ENCODE measurements around the gene DDX27.
A peak's percentile ranks its signal among the peaks of the same experiment; 100 is the strongest.

DDX27 gene

GRCh38 chr20:49278818-49279676, 59.8 kb downstream of the DDX27 start:
- no peak for DNase-seq

DNA sequence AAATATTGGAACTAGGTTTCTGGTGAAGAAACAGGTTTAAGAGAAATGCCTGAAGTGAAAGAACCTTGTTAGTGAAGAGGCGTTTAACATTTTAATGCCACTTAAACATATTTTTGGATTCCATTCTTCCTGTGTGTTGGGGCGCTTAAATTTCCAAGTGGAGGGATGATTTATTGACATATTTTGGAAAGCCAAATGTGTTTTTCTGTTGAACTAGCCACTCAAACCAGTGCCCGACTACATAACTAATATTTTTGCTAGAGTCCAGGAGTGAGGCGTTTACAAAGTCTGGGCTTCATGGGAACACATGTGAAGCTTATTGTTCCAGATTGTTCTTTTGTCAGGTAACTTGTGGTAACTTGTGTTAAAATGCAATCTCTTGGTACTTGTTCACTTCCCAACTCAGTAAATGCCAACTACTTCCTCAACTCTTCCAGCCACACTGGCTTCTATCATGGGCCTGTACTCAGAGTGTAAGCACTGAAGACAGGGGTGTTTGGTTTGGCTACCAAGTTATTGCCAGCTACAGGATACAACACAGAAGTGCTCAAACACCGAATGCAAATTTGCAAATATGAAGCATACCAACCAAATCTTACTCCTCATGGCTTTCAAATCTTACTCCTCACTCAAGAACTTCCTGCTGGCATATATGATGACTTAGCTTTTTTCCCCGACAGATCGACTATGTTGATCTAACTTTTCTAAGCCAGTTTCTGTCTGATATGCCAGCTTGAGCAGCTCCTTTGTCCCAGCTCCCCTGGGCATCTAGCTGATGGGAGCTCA, 60.7 kb downstream of the DDX27 start:
- no peak for DNase-seq

- DNase-seq: no peak
Measured at GRCh38 chr20:49280463-49281058, 61.3 kb downstream of the DDX27 start.

- peak; percentile 40 to 46 for DNase-seq
Measured at GRCh38 chr20:49281059-49281912, 62.1 kb downstream of the DDX27 start.

GRCh38 chr20:49281913-49282467, 62.8 kb downstream of the DDX27 start:
- DNase-seq: no peak

DNA sequence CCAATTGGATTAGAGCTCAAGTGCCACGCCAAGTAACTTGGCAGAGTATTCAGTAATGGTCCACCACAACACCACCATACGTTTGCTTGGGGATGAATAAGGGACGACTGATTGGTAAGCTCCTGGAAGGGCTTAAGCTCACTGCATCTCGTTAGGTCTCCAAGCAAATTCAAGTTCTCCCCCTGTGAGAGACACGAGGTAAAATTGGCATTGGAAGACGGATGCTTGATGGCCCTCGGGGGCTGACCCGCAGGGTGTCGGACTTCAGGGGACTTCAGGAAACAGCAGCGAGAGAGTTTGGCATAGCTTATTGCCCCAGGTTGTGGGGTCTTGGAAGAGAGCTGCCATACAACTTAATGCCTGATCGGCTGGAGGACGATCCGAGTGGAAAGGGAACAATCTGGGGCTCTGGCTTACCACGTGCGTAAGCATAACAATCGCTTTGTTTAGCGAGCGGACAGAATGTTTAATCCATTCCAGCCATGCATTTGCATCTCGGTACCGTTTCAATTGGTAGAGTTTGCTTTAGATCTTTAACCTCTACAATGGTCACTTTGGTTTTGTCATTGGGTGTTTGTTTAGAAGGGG, 63.5 kb downstream of the DDX27 start:
- DNase-seq: no peak

DNA sequence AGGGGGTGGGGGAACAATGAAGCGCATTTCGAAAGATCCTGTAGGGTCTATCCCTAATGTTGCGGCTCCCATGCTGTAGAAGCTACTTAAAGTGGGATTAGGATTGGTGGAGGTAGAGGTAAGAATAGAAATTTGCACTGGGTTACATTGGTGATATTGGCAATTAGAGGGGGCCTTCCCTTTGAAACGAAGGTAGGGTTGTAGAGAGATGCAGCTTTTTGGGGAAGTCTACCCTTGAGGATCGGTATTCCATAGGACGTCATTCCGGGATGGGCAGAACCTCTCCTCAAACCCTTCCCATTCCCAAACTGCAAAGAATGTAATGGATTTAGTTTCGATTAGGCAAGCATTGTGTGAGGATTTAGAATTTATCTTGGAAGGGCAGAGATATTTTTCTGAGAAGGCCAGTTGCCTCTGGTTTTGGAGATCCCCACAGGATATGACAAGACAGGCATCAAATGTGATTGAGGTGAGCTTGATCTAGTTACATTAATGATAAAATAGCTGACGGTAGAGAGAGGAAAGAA, 64.0 kb downstream of the DDX27 start:
- no peak for DNase-seq

DNA sequence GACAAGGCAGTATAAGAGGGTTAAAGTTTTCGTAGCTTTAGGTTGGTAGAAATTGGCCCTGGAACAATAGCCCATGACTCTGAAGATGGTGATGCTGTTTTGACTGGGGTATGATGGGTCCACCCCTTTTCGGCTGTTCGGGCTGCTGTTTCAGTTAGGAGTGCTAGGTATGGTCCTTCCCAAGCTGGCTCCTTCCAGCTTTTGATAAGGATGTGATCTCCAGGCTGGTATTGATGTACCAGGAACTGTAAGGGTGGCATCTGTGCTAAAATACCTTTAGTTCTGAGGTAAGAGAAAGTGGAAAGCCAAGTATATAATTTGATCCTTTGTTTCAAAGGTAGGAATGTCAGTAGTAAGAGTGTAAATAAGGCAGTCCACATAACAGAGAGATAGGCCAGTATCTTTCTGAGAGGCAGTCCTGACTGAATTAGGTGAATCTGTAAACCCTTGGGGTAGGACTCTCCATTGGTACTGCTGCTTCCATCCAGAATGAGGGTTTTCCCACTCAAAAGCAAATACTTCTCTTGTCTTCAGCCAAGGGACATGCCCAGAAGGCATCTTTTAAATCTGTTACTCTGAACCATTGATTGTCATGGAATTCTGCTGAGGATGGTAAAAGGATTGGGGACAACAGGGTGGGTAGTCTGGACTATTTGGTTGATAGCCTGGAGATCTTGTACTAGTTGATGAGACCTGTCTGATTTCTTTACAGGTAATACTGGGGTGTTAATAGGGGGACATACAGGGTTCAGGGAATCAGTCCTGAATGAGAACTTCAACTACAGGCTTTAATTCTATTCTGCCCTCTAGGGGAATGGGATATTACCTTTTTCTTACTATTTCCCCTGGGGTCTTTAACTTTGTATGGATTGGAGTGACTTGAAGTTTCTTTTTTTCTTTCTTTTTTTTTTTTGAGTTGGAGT, 64.7 kb downstream of the DDX27 start:
- no peak for DNase-seq

DNA sequence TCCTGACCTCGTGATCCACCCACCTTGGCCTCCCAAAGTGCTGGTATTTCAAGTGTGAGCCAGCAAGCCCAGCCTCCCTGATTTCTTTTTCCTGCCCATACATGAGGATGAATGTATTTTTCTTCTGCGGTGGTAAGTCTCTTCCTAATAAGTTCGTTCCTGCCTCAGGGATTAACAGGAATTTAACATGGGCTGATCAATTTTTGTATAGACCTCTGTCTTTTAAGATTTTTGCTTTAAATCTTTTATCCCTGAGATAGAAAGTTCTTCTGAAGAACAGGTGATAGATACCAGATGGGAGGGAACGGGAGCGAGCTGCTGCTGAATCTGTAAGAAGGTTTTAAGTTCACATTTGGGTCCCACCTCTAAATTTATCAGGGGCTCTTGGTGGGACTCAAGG, 65.6 kb downstream of the DDX27 start:
- DNase-seq: no peak

DNA sequence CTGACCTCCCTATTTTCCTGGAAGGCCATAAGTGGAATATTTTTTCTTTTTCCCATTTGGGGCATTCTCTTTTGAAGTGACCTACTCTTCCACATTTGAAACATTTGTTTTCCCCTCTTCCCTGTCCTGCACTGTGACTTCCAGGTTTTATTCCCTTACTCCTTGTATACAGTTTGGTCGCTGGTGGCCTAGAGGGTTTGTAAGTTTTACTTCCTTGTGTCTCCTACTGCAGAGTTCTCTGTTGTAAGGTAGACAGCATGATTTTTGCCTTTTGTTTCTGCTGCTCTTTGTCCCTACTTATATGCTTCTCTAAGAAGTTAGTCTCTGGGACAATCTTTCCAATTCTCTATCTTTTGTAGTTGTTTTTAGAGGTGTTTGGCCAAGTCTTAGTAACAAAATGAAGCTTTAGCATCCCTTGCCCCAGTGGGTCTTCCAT, 66.0 kb downstream of the DDX27 start:
- DNase-seq: no peak

- DNase-seq: no peak
Measured at GRCh38 chr20:49285813-49286494, 66.7 kb downstream of the DDX27 start.

DNA sequence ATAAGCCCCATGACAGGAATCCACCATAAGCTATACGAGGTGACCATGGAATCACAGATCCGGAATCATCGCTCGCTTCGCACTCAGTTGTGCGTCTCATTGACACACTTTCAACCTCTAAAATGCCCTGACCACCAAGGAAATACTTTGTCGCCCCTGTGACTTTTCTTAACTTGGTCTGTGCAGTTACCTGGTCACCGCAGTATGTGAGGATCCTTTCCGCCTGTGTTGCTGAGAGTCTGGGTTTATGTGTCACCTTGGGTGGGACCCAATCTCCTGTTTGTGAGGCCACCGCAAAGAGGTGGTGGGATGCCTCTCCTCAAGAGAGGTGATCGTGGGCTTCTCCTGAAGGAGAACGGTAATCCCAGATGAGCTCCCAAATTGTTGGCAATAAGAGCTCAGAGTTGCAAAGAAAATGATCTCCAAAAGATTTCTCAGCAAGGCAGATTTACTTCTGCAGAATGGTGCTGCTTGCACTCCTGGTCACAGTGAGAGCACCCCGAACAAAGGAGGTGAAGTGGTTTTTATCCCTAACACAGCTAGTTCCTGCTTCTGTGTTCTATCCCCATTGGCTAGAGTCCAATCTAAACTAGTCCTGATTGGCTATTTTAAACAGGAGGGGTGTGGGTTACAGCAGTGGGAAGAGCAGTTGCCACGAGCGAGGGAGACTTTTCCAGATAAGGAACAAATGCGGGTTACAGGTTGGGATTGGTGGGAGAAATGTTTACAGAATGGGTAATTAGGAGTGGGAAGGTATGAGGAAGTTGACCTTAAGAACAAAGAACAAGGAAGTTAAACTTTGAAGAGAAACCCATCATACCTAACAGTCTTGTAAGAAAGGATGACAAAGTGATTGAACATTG, 67.7 kb downstream of the DDX27 start:
- peak in 1 of 2 donors; percentile 41 for DNase-seq

DNA sequence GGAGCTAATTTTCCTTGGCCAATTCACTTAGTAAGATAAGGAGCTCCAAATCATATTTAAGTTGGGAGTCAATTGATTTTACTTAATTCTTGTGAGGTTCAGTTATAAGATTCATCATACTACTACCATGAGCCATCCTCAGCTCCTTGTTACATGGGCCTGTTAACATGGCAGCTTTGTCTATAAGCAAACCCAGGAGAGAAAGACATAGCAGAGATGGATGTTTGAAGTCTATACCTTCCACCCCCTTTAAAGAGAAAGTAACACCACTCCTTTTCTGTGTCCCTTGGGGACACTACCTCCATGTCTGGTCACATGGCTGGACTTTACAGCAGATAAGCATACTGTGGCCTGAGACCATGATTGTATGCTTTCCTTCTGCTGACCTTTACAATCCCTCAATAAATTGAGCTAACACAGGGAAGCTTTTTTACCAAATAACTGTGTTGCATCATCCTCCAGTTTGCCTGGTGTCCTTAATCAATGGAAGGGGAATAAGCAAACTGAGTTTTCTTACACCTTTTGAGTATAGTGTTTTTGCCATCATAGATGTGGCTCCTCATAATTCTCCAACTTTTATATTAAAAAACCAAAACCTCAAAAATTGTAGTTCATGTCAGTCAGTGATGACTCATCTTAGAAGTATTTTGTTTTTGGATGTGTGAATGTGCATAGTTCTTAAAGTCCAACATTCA, 68.5 kb downstream of the DDX27 start:
- no peak for DNase-seq

DNA sequence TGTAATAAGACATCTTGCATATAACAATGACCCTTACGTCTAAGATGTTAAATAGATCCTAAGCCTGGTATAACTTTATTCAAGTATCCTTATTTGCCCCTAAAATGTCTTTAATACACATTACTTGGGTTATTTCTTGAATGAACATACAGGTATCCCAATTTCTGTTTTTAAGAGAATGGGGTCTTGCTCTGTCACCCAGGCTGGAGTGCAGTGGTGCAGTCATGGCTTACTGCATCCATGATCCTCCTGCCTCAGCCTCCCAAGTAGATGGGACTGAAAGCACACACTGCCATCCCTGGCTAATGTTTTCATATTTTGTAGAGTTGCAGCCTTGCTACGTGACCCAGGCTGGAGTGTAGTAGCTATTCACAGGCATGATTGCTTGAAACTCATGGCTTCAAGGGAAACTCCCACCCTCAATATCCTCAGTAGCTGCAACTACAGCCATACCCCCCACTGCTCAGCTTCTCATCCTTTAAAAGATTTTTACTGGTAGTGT, 69.1 kb downstream of the DDX27 start:
- no peak for DNase-seq

- no peak for DNase-seq
Measured at GRCh38 chr20:49288784-49289696, 69.8 kb downstream of the DDX27 start.

DNA sequence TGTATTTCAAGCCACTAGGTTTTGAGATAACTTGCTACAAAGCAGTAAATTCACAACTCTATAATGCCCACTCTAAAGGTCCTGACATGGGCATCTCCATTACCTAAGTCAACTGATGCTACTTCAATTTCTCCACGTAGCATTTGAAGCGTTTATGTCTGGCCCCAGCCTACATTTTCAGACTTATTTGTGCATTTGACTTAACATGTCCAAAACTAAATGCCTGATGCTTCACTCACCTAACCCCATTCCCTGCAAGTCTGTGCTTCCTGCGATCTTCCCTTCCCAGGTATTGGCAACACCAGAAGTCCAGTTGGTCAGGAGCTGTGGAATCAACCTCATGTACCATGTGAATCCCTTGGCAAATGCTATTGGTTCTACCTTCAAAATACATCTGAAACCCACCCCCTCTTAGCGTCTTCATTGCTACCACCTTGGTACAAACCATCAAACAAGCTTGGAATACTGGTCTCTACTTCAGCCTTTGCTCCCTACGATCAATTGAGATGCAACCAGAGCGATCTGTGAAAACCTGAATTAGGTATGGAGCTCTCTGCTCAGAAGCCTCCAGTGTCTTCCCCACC, 71.5 kb downstream of the DDX27 start:
- no peak for DNase-seq

- no peak for DNase-seq
Measured at GRCh38 chr20:49291200-49291599, 72.0 kb downstream of the DDX27 start.
